ENCODE results near the gene RPL34.

The RPL34 gene

GRCh38 chr4:108620101-108620932 is at the start of gene RPL34:
Gene RPL34, plus strand, starts transcription at chr4:108620576. Its CDS starts 1,384 bp downstream, at chr4:108621960.
- H3K4me3 ChIP-seq (replicated peaks in 1 of 2; ENCODE audit: low read depth in 2 of 2, low read length in 2 of 2), result peak within 1 kb of the TSS; percentile 56 to 82
- peak; percentile 99 for DNase-seq (ENCODE audit: low read depth in 2 of 2)
- no peak for TF ChIP-seq CTCF (IDR thresholded peaks at IDR 0.05; ENCODE audit: low read depth, low read length)

GRCh38 chr4:108570993-108571569 is 49.3 kb upstream of the RPL34 start:
- DNase-seq (ENCODE audit: low read depth in 2 of 2), result peak in 1 of 2 donors; percentile 52
- no peak overlapping the region for H3K4me3 ChIP-seq (replicated peaks in 1 of 2; ENCODE audit: low read depth in 2 of 2, low read length in 2 of 2)
- TF ChIP-seq CTCF (IDR thresholded peaks at IDR 0.05; ENCODE audit: low read depth, low read length), result no peak

- H3K4me3 ChIP-seq (replicated peaks in 1 of 2; ENCODE audit: low read depth in 2 of 2, low read length in 2 of 2), result no peak overlapping the region
- no peak for DNase-seq (ENCODE audit: low read depth in 2 of 2)
- no peak for TF ChIP-seq CTCF (IDR thresholded peaks at IDR 0.05; ENCODE audit: low read depth, low read length)
Measured at GRCh38 chr4:108574402-108574801, 46.0 kb upstream of the RPL34 start.

- H3K4me3 ChIP-seq (replicated peaks in 1 of 2; ENCODE audit: low read depth in 2 of 2, low read length in 2 of 2), result no peak overlapping the region
- TF ChIP-seq CTCF (IDR thresholded peaks at IDR 0.05; ENCODE audit: low read depth, low read length), result no peak
- no peak for DNase-seq (ENCODE audit: low read depth in 2 of 2)
Measured at GRCh38 chr4:108581083-108581482, 39.3 kb upstream of the RPL34 start.

GRCh38 chr4:108586778-108587177 is 33.6 kb upstream of the RPL34 start:
- no peak overlapping the region for H3K4me3 ChIP-seq (replicated peaks in 1 of 2; ENCODE audit: low read depth in 2 of 2, low read length in 2 of 2)
- no peak for TF ChIP-seq CTCF (IDR thresholded peaks at IDR 0.05; ENCODE audit: low read depth, low read length)
- no peak for DNase-seq (ENCODE audit: low read depth in 2 of 2)

- H3K4me3 ChIP-seq (replicated peaks in 1 of 2; ENCODE audit: low read depth in 2 of 2, low read length in 2 of 2), result no peak overlapping the region
- TF ChIP-seq CTCF (IDR thresholded peaks at IDR 0.05; ENCODE audit: low read depth, low read length), result no peak
- no peak for DNase-seq (ENCODE audit: low read depth in 2 of 2)
Measured at GRCh38 chr4:108588878-108589277, 31.5 kb upstream of the RPL34 start.
